GM13977 (cell line): ENCODE data around the gene ADAMTSL3.
"Not testable (repeated sequence)": the region's sequence is repeated elsewhere in the genome, so short reads cannot be mapped to it uniquely, and the experiment has no call there.

Source experiments
- DNase-seq: peaks from one replicate; pipeline ENCODE4 v3.0.0; 2012; ENCODE audit warnings: low spot score
- in situ Hi-C: fragments of 300-500 bp; cut with MboI; formaldehyde crosslinking; loops from one replicate; pipeline ENCODE4 v1.12.0; 2022; ENCODE audit warnings: low sequenced_read_pairs, low pct_unique_long_range_greater_than_20kb, mixed read lengths, inconsistent platforms; ENCODE audit not compliant: unreplicated experiment
- TF ChIP-seq, protein P1 (sequence below): IDR thresholded peaks from 2 replicates; pipeline ENCODE4 v1.5.1; 2012; ENCODE audit warnings: mild to moderate bottlenecking, control low read depth; ENCODE audit not compliant: insufficient read depth; ENCODE audit errors: extremely low read depth, missing control alignments

ADAMTSL3 gene

DNA sequence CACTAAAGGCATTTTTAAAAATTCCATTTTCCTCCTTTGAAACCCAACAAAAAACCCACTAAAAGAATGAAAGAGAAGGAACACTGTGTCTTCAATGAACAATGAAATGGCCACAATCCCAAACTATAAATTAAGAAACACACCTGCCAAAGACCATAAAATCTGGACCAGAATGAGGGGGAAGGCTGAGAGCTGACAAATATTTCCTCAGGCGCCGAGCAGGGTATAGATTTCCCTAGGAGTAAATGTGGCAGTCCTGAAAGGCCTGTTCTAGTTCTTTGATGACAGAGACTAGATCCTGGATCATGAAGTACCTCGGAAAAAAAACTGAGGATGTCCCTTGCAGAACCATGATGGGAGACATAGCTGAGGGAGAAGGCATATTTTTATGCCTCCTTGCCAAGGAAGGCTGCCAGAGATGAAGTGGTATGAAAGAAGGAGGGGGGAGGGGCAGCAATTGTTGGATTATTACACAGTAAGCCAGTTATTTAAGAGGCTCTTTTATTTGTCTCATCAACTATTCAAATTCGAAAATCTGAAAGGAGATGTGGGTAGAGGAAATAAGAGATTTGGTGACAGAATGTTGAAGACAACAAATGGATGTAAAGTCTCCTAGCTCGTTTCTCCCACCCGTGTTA, 306.4 kb downstream of the ADAMTSL3 start:
- DNase-seq, result no peak
- TF ChIP-seq, protein P1, sequence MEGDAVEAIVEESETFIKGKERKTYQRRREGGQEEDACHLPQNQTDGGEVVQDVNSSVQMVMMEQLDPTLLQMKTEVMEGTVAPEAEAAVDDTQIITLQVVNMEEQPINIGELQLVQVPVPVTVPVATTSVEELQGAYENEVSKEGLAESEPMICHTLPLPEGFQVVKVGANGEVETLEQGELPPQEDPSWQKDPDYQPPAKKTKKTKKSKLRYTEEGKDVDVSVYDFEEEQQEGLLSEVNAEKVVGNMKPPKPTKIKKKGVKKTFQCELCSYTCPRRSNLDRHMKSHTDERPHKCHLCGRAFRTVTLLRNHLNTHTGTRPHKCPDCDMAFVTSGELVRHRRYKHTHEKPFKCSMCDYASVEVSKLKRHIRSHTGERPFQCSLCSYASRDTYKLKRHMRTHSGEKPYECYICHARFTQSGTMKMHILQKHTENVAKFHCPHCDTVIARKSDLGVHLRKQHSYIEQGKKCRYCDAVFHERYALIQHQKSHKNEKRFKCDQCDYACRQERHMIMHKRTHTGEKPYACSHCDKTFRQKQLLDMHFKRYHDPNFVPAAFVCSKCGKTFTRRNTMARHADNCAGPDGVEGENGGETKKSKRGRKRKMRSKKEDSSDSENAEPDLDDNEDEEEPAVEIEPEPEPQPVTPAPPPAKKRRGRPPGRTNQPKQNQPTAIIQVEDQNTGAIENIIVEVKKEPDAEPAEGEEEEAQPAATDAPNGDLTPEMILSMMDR, result no peak
- in situ Hi-C loops, result no loop called here

DNA sequence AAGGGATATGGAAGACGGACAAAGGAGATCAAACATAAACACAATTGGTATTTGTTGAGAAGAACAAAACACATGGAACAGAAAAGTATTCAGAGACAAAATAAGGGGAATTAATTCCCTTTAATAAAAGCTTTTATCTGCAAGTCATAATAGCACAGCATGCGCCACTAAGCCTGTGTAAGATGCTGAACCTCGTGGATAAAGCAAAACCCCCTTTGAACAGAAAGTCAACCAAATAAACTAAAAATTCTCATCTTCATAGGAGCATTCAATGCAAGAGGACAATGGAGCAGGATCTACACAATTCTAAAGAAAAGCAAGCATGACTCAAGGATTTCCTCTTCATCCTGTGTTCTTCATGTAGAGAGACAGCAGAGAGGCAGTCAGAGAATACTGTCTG, 307.4 kb downstream of the ADAMTSL3 start:
- TF ChIP-seq, protein P1, result no peak
- DNase-seq, result no peak
- in situ Hi-C loops, result no loop called here

DNA sequence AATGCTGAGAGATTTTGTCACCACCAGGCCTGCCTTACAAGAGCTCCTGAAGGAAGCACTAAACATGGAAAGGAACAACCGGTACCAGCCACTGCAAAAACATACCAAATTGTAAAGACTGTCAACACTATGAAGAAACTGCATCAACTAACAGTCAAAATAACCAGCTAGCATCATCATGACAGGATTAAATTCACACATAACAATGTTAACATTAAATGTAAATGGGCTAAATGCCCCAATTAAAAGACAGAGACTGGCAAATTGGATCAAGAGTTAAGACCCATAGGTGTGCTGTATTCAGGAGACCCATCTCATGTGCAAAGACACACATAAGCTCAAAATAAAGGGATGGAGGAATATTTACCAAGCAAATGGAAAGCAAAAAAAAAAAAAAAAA, 311.0 kb downstream of the ADAMTSL3 start:
- in situ Hi-C loops, result not testable (repeated sequence)

DNA sequence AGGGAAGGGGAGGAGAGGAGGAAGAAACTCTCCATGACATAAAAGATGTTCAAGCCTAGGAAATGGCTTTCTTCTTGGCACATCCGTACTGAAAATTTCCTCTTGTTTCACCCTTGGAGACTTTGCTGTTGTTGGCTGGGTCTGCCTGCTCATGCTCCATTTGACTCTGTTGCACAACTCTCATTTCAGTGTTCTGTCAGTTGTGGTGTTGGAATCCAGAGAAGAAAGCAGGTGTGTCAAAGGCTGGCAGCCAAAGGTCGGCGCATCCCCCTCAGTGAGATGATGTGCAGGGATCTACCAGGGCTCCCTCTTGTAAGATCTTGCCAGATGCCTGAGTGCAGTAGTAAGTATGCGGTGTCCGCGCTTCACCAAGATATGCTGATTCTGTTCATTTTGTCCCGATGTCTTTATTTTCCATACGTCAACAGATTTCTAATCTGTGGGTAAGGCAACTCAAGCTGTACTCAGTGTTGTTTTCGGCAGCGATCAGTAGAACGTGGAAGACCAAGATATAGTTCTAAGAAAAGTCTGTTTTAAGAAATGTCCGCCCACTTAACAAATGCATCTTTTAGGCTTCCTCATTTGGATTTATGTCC, 316.5 kb downstream of the ADAMTSL3 start:
- TF ChIP-seq, protein P1, result no peak
- no peak for DNase-seq
- in situ Hi-C loops, result no loop called here

More for the DNA sequence above, 311.0 kb downstream of the ADAMTSL3 start:
- not testable (repeated sequence) for DNase-seq

DNA sequence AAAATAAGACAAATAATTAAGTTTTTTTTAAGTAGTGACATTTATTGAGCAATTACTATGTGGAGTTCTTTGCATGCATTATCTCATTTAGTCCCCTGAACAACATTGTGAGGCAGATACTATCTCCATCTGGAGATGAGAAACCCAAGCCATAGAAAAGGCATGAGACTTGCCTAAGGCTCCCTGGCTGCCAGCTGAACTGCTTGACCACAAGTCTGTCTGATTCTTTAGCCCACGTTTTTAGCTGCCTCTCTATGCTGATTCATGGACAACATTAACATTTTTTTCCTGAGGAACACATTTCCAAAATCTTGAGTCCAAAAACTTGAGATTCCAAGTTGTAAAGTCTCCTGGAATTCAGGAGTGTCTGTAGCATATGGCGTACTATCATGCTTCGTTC, 318.1 kb downstream of the ADAMTSL3 start:
- no peak for DNase-seq
- in situ Hi-C loops, result no loop called here
- TF ChIP-seq, protein P1, result no peak

DNA sequence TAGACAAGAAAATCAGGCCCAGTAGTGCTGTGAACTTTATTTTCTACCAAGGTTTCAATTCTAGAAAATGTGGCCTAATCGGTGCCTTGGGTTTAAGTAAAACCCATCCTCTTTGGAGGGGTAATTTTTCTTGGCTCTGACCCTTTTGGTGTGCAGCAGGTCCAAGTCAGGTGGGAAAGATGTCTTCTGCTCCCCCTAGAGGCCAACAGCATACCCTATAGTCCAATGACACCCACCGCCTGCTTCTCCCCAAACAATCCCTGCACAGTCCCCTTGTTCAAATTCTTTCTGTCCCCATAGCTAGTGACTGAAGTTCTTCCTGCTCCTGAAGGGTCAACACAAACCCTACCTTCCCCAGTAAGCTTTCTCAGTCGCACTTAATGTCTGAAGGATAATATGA, 319.9 kb downstream of the ADAMTSL3 start:
- TF ChIP-seq, protein P1, result peak; percentile 58
- DNase-seq, result peak; percentile 36
- in situ Hi-C loops, result no loop called here

DNA sequence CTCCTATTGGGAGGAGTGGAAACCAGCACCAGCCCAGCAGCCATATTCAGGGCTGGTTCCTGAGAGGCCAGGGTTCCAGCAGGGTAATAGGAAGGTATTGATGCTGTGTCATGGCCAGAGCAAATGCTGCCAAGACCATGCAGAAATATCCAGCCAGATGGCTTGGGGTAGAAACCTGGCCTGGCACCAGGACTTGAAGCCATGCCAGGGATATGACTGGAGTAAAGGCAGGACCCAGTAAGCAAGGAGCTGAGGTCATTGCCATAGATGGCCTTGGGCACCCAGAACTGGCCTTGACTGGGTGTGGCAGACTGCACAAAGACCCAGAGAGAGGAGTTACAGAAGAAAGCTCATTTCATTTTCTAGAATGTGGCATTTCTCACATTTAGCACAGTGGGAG, 324.1 kb downstream of the ADAMTSL3 start:
- no peak for DNase-seq
- in situ Hi-C loops, result no loop called here
- TF ChIP-seq, protein P1, result no peak
